Measurements from ENCODE around the gene BTBD10.

DNA sequence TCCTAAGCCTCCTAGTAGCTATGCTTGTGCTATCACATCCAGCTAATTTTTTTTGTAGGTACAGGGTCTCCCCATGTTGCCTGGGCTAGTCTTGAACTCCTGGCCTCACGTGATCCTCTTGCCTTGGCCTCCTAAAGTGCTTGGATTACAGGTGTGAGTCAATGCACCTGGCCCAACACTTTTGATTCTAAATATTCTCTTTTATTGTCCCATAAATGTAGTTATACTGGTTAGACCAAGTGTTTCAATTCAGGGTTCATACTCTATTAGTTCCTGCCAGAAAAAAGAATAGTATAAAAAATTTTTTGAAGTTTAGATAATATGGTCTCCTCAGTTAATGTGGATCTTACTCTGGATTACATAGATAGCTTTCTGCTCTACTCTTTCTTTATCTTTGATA, 39.5 kb upstream of the BTBD10 start:
- TF ChIP-seq EP300 (IDR thresholded peaks at IDR 0.05) (no peak), POLR2A (IDR thresholded peaks at IDR 0.05) (no peak), POLR2AphosphoS5 (IDR thresholded peaks at IDR 0.05) (no peak)
- TF ChIP-seq, protein P1, sequence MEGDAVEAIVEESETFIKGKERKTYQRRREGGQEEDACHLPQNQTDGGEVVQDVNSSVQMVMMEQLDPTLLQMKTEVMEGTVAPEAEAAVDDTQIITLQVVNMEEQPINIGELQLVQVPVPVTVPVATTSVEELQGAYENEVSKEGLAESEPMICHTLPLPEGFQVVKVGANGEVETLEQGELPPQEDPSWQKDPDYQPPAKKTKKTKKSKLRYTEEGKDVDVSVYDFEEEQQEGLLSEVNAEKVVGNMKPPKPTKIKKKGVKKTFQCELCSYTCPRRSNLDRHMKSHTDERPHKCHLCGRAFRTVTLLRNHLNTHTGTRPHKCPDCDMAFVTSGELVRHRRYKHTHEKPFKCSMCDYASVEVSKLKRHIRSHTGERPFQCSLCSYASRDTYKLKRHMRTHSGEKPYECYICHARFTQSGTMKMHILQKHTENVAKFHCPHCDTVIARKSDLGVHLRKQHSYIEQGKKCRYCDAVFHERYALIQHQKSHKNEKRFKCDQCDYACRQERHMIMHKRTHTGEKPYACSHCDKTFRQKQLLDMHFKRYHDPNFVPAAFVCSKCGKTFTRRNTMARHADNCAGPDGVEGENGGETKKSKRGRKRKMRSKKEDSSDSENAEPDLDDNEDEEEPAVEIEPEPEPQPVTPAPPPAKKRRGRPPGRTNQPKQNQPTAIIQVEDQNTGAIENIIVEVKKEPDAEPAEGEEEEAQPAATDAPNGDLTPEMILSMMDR (IDR thresholded peaks at IDR 0.05): no peak

All from suprapubic skin (tissue), 4 donors.